AG08395 (cell line): Measurements from ENCODE around the gene RAB4A.

Experiments used
- DNase-seq: peaks from one replicate; pipeline ENCODE4 v3.0.0; 2012; ENCODE audit warnings: mixed read lengths, low spot score

The RAB4A gene

GRCh38 chr1:229244091-229244490, 26.8 kb upstream of the RAB4A start:
- no peak for DNase-seq

- no peak for DNase-seq
Observed at GRCh38 chr1:229247871-229248270, 23.0 kb upstream of the RAB4A start.

GRCh38 chr1:229248821-229249817, 21.8 kb upstream of the RAB4A start:
- DNase-seq, result no peak

DNA sequence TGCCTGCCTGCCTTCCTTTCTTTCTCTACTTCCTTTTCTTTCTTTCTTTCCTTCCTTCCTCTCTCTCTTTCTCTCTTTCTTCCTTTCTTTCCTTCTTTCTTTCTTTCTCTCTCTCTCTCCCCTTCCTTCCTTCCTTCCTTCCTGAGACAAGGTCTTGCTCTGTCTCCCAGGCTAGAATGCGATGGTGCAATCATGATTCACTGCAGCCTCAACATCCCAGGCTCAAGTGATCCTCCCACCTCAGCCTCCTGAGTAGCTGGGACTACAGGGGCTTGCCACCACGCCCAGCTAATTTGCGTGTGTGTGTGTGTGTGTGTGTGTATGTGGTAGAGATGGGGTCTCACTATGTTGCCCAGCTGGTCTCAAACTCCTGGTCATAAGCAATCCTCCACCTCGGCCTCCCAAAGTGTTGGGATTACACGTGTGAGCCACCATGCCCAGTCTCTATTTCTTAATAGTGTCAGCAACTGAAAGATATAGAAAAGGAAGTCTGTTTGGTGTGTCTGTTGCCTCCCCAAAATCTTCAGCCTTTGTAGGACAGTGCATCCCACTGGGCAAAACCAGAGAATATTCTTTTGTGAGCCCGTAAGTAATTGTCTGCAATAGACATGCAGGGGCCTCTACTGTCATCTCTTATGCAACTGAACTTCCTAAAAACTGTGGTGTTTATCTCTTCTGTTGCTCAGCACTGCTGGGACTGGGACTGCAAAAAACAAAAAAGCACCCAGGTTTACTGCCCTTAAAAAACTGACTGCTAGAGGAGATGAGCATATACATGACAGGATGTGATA, 20.9 kb upstream of the RAB4A start:
- no peak for DNase-seq

GRCh38 chr1:229251185-229251584, 19.7 kb upstream of the RAB4A start:
- DNase-seq, result no peak

DNA sequence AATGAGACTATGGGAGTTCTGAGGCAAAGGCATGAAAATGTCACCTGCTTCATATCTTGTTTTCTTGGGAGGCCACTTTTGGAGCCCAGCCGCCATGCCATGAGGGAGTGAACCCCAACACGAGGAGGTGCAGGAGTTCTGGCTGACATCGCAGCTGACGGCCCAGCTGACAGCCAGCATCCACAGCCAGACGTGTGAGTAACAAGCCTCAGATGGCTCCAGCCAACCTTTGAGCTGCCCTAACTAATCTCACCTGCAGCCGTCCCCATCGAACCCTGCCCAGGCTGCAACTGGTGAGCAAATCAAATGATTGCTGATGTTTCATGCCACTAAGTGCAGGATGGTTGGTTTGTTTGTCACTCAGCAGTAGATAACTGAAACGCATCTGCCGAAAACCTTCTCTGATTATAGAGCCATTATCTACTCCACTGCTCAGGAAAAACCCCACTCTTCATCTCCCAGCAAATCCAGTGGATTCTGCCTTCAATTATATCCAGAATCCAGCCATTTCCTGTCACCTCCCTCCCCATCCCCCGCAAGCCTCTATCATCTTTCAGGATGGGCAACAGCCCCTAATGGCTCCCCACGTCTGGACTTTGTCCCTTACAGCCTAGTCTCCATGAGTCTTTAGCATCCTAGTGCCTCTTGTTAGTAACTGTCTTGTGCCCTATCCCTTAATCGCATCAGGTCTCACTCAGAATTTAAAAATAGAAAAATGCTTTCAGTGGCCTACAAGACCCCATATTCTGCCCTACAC, 18.5 kb upstream of the RAB4A start:
- DNase-seq, result no peak

DNA sequence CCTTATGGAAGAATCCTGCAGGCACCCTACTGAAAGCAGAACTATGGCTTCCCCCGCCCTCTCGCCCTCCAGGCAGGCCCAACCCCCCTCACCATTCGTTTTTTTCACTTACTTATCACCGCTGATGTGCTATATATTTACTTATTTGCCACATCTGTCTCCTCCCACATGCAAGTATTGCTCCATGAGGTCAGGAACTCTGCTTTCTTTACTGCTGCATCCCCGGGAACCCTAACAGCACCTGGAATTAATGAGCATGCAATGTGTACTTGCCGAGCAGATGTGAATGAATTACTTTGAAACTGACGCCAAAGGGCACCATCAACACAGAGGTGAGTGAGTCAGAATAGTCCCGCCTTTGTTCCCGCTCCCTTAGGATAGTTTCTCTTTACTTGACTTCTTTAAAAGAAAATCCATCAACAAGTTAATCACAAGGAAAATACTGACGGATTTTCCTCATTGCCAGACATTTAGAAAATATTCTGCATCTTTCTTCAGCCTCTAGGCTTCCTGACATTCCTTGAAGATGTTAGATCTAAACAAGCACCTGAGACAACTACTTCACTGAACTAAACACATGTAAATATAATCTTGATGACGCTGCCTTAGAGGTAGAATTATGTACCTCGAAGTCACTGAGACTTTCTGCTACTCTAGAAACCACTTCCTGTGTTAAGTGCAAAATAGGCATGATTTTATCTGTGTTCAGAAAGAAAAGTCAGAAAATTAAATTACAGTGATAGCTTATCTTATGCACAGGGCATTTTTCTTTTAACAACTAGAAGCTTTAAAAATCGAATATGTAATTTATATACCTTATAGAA, 17.5 kb upstream of the RAB4A start:
- no peak for DNase-seq

DNA sequence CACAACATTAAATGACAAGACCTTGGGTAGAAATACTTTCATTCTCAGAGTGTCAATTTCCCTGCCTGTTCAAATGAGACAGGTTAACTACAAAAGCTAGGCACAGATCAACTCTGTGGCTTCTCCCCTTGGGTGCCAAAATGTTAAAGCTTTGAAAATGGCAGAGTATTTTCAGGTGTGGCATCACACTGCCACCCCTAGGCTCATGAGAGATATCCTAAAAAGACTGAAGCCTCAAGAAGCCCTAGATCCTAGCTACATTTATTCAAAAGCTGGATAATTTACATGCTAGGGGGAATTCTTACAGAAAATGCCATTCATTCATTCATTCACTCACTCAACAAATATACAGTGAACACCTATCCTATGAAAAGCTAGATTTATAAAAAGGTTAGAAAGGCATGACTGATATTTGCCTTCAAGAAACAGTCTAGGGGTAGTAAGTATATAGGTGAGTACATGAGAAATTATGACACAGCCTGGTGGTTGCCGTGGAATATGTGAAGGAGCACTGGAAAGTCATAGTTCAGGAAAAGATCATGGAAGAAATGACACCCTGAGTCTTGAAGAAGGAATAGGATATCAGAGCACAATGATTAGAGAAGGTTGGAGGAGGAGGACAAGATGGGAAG, 15.9 kb upstream of the RAB4A start:
- DNase-seq, result peak; percentile 19

DNA sequence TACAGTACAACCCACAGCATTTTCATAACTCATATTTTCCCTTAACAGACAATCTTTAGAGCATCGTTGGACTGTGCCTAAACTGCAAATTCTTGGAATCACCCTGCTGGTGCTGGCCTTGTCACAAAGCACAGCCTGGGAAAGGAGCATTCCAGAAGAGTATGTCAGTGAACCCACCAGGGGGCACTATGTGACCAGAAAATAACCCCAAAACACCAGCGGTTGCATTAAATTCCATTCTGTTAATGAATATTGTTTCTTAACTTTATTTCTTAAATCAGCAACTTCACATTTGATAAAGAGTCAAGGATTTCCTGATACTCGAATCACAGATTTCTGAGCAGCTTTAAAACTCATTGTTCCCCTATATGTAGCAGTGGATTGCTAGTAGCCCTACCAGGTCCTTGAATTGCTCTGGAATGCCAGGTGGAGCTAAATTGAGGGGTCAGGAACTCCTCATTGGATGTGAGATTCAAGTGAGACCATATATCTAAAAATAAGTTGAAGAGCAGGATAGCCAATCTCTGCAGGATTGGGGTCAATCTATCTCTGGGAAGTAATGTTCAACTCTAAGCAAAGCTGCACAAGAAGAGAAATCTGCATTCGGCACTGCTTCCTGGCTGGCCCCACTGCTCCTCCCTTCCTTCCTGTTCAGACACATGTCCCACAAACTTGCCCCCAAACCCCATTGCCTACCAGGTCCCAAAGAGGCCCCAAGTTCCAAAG, 12.7 kb upstream of the RAB4A start:
- DNase-seq, result peak; percentile 76

DNA sequence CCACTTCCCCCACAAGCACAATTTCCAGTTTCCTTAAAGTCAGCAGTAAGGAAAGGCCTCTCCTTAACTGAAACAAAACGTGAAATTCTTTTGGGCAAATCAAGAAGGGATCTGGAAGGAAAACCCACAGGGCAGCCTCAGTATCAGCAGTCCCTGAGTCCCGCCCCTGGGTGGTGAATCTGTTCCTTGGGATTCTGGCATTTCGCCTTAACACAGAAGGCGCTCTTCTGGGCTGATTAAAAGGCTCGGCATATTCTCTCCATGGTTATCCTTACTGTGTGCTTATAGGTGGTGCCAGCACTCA, 12.2 kb upstream of the RAB4A start:
- DNase-seq, result no peak

DNA sequence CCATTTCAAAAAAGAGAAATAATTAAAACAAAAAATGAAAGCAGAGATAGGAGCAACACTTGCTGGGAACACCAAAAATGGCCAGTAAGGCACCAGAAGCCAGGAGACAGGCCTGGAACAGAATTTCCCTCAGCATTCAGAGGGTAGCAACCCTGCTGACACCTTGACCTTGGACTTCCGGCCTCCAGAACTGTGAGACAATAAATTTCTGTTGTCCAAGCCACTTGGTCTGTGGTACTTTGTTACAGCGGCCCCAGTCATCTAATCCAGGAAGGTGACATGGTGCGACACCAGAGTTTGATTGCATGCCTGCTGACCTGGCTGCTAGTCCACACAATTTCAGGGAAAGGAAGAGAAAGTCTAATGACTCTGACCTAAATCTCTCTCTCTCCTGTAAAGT, 10.6 kb upstream of the RAB4A start:
- DNase-seq, result no peak

- no peak for DNase-seq
Observed at GRCh38 chr1:229262239-229262638, 8.7 kb upstream of the RAB4A start.

GRCh38 chr1:229263254-229263653, 7.7 kb upstream of the RAB4A start:
- DNase-seq, result no peak

DNA sequence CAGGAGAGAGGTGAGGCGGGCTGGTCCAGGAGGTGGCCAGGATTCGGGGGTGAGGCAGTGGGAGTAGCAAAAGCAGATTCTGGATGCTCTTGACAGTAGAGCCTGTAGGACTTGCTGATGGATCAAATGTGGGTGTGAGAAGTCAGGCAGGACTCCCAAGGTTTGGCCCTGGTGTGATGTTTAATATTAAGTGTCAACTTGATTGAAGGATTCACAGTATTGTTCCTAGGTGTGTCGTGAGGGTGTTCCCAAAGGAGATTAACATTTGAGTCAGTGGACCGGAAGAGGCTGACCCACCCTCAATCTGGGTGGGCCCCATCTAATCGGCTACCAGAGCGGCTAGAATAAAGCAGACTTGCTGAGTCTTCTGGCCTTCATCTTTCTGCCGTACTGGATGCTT, 6.8 kb upstream of the RAB4A start:
- no peak for DNase-seq

DNA sequence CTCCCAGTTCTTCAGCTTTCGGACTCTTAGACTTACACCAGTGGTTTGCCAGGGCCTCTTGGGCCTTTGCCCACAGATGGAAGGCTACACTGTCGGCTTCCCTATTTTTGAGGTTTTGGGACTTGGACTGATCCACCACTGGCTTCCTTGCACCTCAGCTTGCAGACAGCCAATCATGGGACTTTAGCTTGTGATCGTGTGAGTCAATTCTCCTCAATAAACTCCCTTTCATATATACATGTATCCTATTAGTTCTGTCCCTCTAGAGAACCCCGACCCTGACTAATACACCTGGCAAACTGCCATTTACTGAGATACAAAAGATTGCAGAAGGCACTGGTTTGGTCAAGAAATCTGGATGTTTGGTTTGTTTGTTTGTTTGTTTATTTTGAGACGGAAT, 6.4 kb upstream of the RAB4A start:
- DNase-seq, result no peak

- no peak for DNase-seq
Observed at GRCh38 chr1:229266274-229266673, 4.6 kb upstream of the RAB4A start.

GRCh38 chr1:229266832-229267500, 3.9 kb upstream of the RAB4A start:
- DNase-seq, result no peak

DNA sequence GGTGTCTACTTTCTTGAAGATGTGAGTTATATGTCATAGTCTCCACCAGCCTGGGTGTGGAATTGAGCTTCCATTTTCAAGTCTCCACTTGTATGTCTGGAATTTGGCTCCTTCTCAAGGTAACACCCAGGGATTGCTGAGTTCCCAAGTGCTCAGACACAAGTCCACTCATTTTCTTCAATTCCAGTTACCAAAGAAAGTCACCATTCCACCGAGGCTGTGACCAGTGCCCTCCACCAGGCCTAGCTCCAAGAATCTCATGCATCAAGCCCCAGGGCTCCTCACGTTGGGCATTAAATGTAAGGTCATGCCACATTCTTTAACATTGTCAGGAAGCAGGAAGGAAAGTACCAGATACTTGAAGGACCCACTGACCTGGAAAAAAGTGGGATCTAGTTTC, 2.4 kb upstream of the RAB4A start:
- no peak for DNase-seq

- peak; percentile 22 for DNase-seq
Observed at GRCh38 chr1:229271448-229272159, 693 bp downstream of the RAB4A start.
